GM18519 (cell line): ENCODE measurements around the gene PID1.

Experiments
- ATAC-seq: cut with Tn5 transposase; IDR thresholded peaks from one replicate; pipeline ENCODE4 v1.9.1; 2021; ENCODE audit warnings: mild to moderate bottlenecking, moderate library complexity; ENCODE audit not compliant: unreplicated experiment, low FRiP score

Gene PID1, protein sequence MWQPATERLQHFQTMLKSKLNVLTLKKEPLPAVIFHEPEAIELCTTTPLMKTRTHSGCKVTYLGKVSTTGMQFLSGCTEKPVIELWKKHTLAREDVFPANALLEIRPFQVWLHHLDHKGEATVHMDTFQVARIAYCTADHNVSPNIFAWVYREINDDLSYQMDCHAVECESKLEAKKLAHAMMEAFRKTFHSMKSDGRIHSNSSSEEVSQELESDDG

DNA sequence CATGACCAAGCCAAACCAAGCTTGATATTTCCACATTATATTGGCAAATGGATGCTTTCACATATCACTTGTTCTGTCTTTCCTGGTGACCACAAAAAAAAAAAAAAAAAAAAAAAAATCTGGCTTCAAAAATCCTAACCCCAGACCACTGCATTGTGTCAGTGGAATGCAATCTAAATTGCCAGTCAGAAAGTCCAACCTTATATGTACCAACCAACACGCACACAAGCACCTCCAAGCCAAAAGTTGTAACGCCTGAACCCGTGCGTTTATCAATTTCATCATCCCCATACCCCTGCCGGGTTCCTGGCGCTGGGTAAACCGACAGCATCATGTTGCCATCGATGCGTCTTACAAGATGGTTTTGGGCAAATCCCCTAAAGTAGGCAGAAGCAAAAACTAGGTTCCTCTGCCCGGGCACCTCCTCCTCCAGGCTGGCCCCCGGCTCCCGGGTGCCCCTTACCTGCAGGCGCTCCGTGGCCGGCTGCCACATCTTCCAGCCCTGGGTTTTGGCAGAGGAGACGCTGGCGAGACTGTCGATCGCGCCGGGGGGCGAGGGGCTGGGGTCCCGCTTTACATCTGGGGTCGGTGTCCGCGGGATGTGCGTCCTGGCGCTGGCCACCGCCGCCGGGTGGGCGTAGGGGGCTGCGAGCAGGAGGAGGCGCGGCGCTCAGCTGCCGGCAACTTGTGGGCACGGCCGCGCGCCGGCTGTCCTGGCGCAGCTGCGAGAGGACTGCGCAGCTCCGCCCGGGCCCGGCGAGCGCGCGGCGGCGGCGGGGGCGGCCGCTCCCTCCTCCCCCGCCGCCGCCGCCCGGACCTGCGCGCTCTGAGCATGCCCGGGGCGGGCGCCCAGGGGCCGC is at the start of gene PID1:
TSS of gene PID1 (minus strand) at position 737 of the 860 bp plus-strand sequence. CDS start at position 493, 244 bp downstream.
- no peak for ATAC-seq

DNA sequence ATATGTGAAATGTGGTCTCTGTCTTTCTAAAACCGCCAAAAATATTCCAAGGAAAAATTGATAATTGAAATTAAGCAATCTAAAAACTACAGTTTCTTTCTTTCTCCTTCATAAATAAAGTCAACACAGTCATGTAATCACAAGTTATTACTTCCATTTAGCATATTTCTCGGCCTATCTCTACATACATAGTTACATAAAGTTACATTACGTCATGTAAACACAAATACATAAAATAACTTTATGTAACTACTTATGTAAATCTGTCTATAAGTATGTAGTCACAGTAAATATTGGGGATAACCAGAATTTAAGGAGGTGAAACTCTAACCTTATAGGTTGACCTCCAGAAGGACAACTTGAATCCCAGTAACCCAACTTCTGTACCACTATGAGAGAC is 48.5 kb upstream of the PID1 start:
- ATAC-seq, result no peak

DNA sequence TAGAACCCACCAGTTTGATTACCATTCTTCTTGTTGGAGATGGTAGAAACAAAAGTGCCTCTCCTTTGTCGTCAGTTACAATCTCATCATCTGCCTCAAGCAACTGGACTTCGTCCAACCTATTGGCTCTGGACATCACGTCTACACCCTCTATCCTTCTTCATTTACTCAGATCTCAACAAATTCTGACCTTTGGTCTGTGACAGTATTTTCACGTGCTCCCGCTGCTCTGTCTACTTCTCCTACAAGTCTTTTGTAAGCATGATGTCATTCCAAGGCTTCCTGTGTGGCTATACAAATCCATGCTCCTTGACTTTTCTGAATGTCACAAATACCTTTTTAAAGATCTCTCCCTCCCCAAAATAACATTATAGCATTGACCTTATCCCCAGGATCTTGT is 43.0 kb upstream of the PID1 start:
- no peak for ATAC-seq

DNA sequence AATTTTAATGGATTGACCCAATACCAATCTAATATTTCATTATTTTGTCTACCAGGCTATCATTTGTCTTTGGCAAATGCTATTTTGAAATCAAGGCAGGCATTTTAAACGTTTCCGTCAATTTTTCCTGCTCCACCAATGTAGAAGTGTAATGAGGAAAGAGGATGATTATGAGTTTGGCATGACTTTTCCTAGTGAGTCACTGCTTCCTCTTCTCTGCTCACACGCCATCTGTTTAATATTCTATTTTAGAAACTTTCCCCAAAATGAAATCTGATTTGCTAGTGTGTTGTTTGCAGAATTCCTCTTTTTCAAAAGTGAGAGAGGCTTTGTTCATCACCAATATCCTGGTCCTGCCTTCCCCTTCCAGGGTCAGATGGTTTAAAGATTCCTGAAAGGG is 42.5 kb upstream of the PID1 start:
- ATAC-seq, result no peak

DNA sequence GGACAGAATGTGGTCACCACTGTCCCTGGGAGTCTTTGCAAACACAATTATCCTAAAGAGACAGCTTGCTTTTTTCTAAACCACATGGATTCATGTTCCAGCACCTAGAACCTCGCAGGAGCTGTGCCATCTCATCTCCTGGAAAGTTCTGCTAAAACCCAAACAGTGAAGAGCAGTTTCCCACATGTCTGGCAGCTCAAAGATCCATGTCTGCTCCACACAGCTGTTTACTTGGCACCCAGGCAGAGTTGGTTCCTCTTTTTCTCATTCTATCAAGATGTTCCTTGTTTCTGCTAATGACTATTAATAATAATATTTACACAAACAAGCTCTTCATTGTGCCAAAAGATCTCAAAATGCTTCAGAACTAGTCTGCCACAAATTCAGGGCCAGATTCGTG is 30.1 kb upstream of the PID1 start:
- ATAC-seq, result no peak

DNA sequence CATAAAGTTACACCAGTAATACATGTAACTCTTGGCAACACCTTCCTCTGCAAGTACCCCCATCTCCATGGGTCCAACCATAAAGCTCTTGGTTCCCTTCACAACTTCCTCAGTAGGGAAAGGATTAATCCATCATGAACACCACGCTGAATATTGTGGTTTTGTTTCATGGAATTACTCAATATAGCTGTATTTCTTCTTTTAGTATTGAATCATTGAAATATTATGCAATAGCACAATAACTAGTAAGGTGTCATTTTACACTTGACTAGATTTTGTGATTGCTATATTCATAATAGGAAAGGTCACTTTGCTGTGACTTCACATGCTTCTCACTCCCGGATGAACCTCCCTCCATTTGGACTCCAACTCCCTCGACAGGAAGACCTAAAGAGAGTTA is 29.7 kb upstream of the PID1 start:
- no peak for ATAC-seq

DNA sequence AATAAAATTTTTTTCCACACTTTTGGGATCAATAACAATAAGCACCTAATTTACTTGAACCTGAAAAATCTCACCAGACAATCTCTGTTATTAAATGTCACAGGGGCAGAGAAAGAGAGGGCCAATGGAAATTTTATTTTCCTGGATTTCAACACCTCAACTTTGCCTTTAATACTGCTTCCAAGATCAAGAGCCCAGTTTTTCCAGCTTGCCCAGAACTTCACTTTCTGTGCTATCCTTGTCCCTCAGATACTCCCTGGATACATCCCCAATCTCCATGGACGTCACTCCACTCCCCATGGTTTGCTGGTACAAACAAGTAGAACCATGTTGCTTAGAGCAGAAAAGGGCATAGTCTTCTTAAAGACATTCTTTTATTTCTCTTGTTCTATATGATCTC is 29.3 kb upstream of the PID1 start:
- no peak for ATAC-seq

DNA sequence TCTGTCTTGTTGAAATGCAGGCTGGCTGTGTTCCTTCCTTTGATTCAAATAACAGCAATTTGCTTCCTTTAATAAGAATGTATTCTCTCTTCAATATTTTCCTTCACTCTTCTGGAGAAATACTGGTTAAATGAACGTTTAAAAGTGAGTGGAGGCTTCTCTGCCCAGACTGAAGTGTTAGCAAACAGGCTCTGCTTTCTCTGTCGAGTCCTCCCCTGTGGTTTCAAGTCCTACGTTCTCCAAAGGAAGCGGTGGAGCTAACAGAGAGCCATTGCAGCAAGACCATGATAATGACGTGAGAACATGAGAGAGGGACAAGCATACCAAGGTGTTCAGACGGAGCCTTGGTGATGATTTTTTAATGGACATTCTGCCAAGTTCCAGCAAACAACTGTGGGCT is 26.2 kb upstream of the PID1 start:
- ATAC-seq, result no peak

DNA sequence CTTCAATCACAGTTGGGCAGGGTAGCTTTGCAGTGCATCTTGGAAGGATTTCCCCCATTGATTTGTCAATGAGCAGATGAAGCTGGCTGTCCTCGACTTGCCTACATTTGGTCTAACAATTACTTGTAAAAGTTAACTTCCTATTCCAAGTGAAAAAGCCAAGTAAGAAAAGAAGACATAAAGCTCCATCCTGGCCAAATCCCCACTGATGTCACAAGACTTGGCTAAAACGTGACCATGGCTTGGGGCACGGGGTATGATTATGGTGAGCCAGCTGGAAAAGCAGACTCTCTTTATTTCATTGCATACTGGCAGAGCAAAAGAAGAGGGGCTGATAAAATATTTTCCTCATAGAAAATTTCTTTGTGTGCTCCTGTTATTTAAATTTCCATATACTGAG is 25.4 kb upstream of the PID1 start:
- ATAC-seq, result no peak

DNA sequence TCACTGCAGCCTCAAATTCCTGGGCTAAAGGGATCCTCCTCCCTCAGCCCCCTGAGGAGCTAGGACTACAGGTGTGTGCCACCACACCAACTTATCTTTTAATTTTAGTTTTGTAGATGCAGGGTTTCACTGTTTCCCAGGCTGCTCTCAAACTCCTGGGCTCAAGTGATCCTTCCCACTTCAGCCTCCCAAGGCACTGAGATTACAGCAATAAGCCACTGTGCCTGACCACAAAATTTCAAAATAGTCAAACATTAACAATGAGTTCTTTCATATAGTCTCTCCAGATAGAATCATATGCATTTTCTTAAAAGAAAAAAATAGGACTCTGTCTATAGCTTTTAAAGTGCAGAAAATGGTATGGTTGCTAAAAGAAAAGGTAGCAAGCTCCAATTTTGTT is 24.9 kb upstream of the PID1 start:
- ATAC-seq, result no peak

DNA sequence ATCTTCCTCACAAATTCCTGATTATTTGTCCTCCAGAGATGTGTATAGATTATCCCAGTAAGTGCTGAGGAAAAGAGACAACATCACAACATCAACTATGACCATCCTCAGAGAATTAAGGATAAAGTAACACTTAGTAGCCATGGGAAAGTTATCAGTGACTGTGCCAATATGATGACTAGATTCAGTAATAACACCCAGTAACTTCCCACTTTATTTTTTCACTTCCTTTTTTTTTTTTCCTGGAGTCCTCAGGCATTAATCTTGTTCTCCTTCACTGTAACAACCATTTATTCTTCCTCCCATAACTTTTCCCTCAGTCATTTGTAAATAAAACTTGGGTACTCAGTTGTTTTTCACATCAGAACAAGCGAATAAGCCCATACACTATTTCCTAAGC is 16.7 kb upstream of the PID1 start:
- ATAC-seq, result no peak

DNA sequence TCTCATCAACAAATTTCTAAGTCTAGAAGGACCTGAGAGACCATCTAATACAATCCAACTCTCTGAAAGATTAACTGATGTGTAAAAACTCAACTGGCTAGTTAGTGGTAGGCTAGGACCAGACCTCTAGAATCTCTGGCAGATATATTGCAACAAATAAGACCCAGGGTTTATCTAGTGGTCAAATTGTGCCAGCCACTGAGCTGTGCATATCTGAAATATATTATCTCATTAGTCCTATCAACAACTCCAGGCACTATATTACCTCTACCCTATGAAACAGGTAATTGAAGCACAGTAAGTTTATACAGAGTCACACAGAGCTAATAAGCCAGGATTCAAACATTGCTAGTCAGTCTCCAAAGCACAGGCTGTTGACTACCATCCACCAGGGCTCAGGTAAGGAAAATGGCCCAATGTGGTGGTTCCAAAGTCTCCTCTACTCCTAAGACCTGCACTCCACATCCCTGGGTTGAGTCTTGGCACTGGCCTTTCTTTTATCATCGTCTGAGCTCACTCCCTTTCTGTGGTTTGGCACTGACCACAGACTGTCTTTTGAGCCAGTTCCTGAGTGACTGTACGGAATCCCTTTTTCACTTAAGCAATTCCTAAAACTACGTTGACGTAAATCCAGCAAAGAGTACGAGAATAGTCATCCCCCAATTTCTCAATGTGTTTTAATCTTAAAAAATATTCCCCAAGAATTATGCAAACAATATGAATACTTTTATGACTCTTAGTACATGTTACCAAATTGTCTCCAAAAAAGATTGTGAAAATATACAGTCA is 11.9 kb upstream of the PID1 start:
- no peak for ATAC-seq

DNA sequence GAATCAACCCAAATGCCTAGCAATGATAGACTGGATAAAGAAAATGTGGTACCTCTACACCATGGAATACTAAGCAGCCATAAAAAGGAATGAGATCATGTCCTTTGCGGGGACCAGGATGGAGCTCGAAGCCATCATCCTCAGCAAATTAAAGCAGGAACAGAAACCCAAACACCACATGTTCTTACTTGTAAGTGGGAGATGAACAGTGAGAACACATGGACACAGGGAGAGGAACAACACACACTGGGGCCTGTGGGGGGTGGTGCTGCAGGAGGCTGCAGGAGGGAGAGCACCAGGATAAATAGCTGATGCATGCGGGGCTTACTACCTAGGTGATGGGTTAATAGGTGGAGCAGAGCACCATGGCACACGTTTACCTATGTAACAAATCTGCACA is 8.4 kb upstream of the PID1 start:
- no peak for ATAC-seq

DNA sequence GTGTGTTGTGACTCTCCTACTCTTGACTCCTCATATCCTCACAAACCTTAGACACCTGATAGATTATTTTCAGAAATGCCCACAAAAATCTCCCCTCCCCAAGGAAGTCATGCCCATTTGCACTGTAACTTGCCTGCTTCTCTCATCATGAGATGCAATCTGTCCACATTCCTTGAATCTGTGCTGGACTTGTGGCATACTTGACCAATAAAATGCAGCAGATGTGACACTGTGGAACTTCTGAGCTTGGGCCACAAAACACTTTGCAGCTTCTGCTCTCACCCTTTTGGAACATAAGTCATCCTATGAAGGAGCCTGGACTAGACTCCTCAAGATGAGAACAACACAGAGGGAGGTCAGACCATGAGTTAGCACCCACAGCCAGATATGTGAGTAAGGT is 4.4 kb upstream of the PID1 start:
- no peak for ATAC-seq

DNA sequence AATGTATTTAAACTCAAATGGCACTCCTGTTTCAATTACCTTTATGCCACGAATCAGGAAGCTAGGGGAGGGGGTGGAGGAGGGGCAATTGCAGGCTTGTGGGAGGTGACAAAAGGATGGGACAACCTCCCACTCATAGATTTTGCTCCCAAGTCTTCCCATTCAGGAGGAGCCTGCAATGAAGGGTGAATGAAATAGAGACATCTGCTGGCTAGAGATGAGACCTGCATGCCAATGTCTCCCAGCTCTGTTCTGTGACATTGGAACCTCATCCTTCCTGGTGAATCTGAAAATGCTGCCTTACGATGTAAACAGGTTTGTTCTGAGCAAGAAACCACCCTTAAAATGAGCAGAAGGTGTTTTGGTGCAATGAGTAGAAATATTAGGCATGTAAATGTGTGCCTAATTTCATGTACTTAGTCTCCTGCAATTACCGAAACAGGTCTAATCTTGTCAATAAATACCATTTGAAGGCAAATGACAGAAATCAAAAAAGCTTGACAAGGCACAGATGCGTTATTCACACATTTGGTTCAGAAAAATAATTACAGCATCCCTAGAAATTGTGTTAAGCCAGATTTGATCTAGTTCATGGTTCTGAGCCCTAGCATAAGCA is 2.7 kb upstream of the PID1 start:
- no peak for ATAC-seq

DNA sequence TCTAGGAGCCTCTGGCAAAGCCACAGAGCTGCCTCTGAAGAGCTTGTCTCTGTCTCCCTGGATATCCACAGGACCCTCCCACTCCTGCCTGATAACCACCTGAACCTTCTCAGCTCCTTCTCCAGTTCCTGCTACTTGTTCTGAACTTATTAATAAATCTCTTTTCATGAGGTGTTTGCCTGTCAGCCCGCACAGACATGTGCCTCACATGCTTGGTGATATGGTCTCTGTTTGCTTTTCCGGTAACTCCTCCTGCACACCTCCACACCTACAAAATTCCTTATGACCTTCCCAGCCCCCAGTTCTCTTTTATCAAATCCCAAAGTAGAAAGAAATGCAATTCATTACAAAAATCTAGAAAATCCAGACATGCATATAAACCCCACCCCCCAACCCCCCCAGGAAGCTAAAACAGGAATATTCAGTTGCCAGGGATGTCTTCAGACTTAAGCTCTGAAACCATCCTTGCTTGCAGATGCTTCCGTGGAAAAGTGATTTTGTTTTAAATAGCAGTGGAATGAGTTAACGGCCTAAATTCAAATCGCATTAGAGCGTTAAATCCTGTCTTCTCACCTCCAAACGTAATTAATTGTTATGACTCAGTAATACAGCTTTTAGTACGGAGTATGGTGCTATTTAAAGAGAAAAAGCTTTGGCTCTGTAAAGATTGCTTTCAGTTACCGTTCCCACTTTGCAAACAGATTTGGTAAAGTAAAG is 2.1 kb upstream of the PID1 start:
- ATAC-seq, result no peak

DNA sequence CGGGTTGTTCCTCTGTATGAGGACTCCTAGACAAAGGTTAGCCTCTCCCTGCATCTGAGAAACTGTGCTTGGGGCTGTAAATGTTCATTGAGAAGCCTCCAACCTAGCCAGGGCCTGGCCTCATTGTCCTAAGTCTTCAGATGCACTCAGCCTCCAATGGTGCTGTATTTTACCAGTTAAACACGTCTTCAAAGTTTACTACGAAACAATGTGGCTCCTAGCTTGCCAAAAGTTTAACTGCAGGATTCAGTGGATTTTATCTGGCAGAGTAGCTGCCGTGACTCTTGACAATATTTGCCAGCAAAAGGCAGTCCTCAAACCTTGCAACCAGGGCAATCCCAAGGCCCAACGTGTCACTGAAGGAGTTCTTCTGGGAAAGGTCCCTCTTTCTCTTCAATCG is 1.1 kb downstream of the PID1 start:
- no peak for ATAC-seq

DNA sequence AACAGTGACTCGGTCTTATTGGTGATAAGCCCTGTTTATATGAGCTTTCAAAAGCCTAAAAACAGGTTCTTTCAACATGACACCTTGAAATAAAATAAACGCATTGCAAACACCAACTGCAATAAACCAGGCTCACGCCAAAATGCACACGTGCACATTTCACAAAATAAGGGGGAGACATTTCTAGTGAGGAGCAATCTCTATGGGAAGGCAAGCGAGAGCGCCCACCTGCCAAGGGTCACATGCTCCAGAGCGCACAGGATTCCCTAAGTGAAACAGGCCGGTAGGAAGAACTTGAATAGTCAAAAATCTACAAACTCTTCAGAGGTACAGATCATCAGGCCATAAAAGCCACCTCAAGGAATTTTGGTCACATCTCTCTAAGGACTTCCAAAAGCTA is 1.9 kb downstream of the PID1 start:
- no peak for ATAC-seq

DNA sequence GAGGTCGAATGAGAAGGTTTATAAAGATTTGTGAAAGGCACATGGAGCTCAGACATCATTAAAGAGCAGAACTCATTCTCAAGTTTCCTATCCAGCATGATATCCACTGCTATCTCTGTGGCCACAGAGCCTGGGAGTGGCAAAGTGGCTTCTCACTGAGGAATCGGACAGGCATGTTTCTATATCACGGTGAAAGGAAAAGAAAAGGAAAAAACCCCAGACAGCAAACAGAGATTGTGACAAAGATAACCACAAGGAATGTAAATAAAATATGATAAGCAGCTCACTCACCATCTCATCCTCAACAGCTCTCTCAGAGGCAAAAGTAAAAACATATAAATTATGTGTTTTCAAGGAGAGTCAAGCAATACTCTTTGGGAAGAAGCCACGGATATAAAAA is 2.5 kb downstream of the PID1 start:
- ATAC-seq, result no peak

DNA sequence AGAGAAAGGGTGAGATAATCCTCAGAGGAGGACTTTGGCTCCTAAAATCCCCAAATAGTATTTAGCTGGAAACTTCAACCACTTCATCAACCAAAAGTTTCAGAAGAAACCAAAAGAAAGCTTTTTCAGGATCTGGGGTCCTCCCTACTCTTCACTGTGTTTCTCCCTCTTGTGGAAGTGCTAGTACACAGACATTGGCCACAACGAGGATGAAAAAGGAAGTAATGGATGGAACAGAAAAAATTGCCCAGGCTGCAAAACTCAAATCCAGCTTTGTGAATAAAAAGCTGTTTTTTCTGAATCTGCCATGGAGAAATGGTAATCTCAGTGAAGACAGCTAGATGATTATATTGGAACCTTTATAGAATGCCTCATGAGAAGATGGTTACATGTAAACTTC is 4.0 kb downstream of the PID1 start:
- no peak for ATAC-seq
